ENCODE results near the gene FSTL4.

The FSTL4 gene

DNA sequence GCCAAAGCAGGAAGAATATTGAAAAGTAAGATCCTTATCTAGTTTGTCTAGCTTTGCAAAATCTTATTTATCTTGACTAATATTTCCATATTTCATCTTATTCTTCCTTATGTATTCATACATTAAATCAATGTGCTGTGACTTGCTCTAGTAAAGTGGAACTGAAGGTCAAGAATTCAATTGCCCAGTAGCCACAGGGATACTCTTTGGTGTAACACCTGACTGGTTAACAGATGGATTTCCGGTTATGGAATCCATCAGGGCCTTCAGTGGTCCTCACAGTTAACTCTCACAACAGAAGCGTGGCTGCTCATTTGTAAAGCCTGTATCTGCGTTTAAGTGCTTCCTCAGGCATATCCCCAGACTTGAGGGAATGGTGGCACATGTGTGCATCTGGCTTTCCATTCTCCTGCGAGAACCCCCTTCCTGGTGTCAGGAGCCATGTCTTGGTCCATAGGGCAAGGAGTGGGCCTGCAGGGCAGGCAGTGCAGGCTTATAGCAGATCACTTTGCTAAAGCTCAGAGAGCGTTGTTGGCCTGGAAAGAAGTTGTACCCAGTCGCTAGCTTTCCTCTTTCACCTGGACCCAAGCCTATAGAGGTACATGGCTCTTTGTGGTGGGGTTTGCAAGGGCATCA lies 461.3 kb downstream of the FSTL4 start:
- Histone ChIP-seq H3K9ac (ENCODE audit: low read length in 2 of 2) (no peak overlapping the region), H3K4me1 (ENCODE audit: control insufficient read depth, insufficient read depth, low read length) (peaks cover 3% of the 10 kb centered on the region), H3K36me3 (ENCODE audit: control insufficient read depth in 2 of 2, insufficient read depth in 2 of 2, low read length in 2 of 2) (no peaks in the 10 kb centered on the region), H3K9me3 (ENCODE audit: control insufficient read depth in 2 of 2, low read length in 2 of 2) (no peaks in the 10 kb centered on the region), H3K27me3 (ENCODE audit: control insufficient read depth in 1 of 2, insufficient read depth in 2 of 2, low read length in 2 of 2) (no peaks in the 10 kb centered on the region), H3K4me3 (ENCODE audit: low read length in 2 of 2) (no peak overlapping the region), H3K27ac (ENCODE audit: low read length) (no peak overlapping the region)

DNA sequence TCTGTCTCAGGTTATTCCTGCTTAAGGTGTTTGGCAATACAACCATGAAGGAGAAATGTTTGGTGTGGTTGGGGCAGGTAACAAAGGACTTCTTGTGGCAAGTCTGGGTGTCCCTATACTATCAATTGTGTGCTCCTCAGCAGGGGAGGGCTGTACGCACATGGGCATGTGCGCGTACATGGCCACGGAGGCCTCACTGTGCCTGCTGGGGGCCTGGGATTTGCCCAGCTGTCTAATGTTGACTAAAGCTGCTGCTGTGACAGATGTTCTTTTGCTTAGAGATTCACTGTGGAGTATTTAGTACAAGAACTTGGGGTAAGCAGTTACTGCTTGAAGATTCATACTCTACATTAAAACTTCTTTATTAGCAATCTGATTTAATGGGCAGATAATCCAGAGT lies 463.0 kb downstream of the FSTL4 start:
- Histone ChIP-seq H3K9me3 (ENCODE audit: control insufficient read depth in 2 of 2, low read length in 2 of 2) (no peaks in the 10 kb centered on the region), H3K27me3 (ENCODE audit: control insufficient read depth in 1 of 2, insufficient read depth in 2 of 2, low read length in 2 of 2) (no peaks in the 10 kb centered on the region), H3K4me3 (ENCODE audit: low read length in 2 of 2) (no peak overlapping the region), H3K27ac (ENCODE audit: low read length) (no peak overlapping the region), H3K4me1 (ENCODE audit: control insufficient read depth, insufficient read depth, low read length) (peaks cover 3% of the 10 kb centered on the region), H3K36me3 (ENCODE audit: control insufficient read depth in 2 of 2, insufficient read depth in 2 of 2, low read length in 2 of 2) (no peaks in the 10 kb centered on the region), H3K9ac (ENCODE audit: low read length in 2 of 2) (no peak overlapping the region)

DNA sequence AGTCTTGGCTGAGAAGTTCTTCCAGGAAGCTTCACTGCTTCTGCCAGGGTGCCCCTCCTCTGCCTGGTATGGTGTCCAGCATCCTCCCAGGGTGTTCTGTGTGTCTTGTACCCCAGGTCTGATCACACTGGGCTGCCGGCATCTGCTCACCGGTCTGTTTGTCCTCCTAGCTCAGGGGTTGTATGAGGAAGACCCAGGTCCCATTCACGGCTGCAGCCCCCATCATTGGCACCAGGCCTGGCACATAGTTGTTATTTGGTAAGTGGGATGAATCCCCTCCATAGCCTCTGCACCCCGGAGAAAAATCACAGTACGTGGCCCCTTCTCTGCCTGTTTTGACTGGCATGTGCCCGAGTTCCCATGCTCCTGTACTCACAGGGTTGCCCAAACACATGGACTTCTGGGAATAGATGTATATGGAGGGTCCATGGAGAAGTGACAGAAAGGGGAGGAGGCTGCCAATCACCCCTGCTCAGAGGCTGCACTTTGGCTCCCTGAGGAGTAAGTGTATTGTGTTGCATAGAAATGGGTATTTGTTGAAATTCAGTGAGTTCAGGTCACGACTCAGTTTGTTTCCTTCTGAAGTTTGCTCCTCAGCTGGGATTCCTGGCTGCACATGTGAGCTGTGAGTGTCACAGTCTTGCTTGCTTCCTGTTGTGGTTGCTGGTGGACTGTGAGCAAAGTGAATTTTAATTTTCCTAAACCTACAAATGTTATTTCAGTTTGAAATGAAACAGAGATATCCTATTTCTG lies 464.4 kb downstream of the FSTL4 start:
- H3K4me3 ChIP-seq (ENCODE audit: low read length in 2 of 2), result no peak overlapping the region
- H3K9me3 ChIP-seq (ENCODE audit: control insufficient read depth in 2 of 2, low read length in 2 of 2), result no peaks in the 10 kb centered on the region
- H3K36me3 ChIP-seq (ENCODE audit: control insufficient read depth in 2 of 2, insufficient read depth in 2 of 2, low read length in 2 of 2), result no peaks in the 10 kb centered on the region
- H3K27me3 ChIP-seq (ENCODE audit: control insufficient read depth in 1 of 2, insufficient read depth in 2 of 2, low read length in 2 of 2), result no peaks in the 10 kb centered on the region
- H3K27ac ChIP-seq (ENCODE audit: low read length), result no peak overlapping the region
- H3K9ac ChIP-seq (ENCODE audit: low read length in 2 of 2), result no peak overlapping the region
- peaks cover 3% of the 10 kb centered on the region for H3K4me1 ChIP-seq (ENCODE audit: control insufficient read depth, insufficient read depth, low read length)

DNA sequence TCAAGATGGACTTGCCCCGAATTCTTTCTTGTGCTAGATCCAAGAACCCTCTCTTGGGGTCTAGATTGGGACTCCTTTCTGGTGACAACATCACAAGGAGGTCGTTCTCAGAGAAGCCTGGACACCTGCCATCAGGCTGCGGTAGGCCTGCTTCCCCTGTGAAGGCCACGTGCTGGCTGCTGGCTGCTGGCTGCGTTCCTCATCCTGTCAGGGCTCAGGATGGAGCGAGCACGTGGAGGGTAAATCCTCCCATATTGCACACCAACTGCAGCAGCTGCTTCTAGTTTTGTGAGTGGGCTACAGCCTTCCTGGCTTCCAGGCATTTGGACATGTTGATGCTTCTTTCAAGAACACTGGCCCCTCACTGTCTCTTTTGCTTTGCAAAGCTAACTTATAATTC lies 464.9 kb downstream of the FSTL4 start:
- Histone ChIP-seq H3K9me3 (ENCODE audit: control insufficient read depth in 2 of 2, low read length in 2 of 2) (no peaks in the 10 kb centered on the region), H3K36me3 (ENCODE audit: control insufficient read depth in 2 of 2, insufficient read depth in 2 of 2, low read length in 2 of 2) (no peaks in the 10 kb centered on the region), H3K27ac (ENCODE audit: low read length) (no peak overlapping the region), H3K9ac (ENCODE audit: low read length in 2 of 2) (no peak overlapping the region), H3K4me1 (ENCODE audit: control insufficient read depth, insufficient read depth, low read length) (peaks cover 3% of the 10 kb centered on the region), H3K27me3 (ENCODE audit: control insufficient read depth in 1 of 2, insufficient read depth in 2 of 2, low read length in 2 of 2) (no peaks in the 10 kb centered on the region), H3K4me3 (ENCODE audit: low read length in 2 of 2) (no peak overlapping the region)

Measured in stomach smooth muscle (tissue), 2 donors.